Right lobe of liver (tissue), 4 donors: Measurements from ENCODE around the gene RPP25.

Experiments used
- POLR2A ChIP-seq: fragments of 450-650 bp; IDR thresholded peaks from one replicate; pipeline ENCODE4 v1.6.1; 2017; ENCODE audit warnings: antibody characterized with exemption, mild to moderate bottlenecking
- TF ChIP-seq, protein P1 (sequence below), 4 donors: fragments of 200-600 bp in 3 of 4; fragments of 450-650 bp in 1 of 4; IDR thresholded peaks; one replicate each; pipeline versions ENCODE4 v1.5.1 to v1.8.0; 2016 to 2022; ENCODE audit warnings: antibody characterized with exemption in 4 of 4, mild to moderate bottlenecking in 2 of 4
- donor health status: DM: no; HTN: no; CAD: no.
- donor health status: DM: no; HTN: no; CAD: no.
- donor health status: DM: no; HTN: yes; CAD: no.

DNA sequence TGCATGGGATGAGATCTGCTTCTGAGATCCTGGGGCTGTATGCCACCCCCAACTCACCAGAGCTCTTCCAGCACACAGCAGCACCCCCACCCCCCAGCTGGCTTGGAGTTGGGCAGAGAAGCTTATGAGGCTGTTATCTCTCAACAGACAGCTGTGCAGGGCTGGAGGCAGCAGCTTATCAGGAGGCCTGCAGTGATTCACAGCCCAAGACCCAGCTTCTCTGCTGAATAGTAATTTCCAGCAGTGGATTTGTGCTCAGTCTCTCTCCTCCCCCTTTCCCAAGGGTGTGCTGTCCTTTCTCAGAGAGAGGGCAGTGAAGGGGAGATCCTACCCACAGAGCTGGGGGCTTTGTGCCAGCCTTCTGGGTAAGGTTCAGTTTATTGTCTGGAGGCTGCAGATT is 2.1 kb downstream of the RPP25 start:
- TF ChIP-seq, protein P1, sequence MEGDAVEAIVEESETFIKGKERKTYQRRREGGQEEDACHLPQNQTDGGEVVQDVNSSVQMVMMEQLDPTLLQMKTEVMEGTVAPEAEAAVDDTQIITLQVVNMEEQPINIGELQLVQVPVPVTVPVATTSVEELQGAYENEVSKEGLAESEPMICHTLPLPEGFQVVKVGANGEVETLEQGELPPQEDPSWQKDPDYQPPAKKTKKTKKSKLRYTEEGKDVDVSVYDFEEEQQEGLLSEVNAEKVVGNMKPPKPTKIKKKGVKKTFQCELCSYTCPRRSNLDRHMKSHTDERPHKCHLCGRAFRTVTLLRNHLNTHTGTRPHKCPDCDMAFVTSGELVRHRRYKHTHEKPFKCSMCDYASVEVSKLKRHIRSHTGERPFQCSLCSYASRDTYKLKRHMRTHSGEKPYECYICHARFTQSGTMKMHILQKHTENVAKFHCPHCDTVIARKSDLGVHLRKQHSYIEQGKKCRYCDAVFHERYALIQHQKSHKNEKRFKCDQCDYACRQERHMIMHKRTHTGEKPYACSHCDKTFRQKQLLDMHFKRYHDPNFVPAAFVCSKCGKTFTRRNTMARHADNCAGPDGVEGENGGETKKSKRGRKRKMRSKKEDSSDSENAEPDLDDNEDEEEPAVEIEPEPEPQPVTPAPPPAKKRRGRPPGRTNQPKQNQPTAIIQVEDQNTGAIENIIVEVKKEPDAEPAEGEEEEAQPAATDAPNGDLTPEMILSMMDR (IDR thresholded peaks at IDR 0.05): no peak
- no peak for TF ChIP-seq POLR2A
